K562 treated with DMSO at 1 percent for 48 hours (cell line): Measurements from ENCODE around the gene IL4R. TPM values are rescaled to one million over a fixed set of nuclear protein-coding genes. Genes with fewer than 3 reads are reported as not detected.

Experiments used
- total RNA-seq: library from RNA; unstranded; fragments of 300-600 nt; gene quantifications from 2 replicates; pipeline ENCODE4 v1.2.3, GENCODE V29; 2022; ENCODE audit warnings: low replicate concordance; ENCODE audit errors: extremely low read depth

IL4R gene
- not detected in 2 replicates for total RNA-seq

DNA sequence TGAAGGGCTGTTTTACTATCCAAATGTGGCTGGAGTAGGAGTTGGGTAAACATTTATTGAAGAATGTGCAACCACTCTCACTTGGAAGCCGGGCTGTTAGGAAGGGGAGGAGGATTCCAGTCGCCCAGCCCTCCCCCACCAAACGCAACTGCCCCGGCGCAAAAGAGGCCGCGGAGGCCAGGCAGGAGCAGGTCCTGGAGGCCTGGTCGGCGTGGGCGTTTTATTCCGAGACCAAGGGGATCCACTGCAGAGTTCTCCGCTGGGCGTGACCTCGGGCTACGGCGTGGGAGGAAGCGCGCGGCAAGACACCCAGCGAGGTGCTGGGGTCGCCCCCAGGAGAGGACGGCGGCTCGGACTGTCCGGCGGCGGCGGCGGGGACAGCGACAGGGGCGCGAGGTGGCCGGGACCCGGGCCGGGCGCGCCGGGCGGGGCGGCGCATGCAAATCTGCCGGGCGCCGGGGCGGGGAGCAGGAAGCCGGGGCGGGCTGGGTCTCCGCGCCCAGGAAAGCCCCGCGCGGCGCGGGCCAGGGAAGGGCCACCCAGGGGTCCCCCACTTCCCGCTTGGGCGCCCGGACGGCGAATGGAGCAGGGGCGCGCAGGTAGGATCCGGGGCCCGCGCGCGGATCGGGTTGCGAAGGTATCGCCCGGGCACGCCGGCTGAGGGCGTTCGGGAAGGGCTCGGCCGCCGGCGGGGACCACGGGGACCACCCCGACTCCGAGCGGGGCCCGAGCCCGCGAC lies at the start of gene IL4R:
IL4R (plus strand) TSS at position 553 of the 739 bp plus-strand sequence. CDS start 26,230 bp downstream, outside the sequence.

DNA sequence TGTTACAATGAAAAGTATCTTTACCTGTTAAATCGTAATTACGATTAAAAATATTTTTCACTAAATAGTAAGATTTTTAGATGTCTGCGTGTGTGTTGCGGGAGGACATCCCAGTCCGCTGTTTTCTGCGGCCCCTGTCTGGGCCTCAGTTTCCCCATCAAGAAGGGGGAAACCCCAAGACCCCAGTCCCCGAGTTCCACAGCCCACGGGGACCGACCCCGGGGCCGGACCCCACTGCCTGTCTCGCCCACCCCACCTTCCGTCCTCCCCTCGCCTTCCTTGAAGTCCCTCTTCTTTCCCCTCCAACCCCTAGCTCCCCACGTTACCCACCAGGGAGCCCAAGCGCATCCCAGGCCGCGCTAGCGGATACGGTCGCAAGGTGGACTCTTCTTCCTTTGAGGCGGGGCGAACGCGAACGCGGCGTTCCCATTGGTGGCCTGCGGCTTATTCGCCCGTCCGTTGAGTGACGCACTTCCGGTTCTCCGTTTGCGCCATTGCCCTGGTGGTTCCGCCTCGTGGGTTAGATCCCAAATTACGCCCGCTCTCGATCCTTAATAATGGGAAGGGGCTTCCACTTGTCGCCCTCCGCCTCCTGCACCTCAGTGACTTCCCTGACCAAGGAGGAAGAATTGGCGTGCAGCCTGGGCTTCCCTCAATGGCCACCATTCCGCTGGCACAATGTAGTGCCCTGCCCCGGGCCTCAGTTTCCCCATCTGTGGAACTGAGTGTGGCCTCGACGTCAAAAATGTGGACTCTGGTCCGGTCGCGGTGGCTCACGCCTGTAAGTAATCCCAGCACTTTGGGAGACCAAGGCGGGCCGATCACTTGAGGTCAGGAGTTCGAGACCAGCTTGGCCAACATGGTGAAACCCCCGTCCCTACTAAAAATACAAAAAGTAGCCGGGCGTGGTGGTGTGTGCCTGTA lies 45.1 kb upstream of the IL4R start, which contains the start of gene NSMCE1:
NSMCE1 (minus strand) TSS at position 397 of the 924 bp plus-strand sequence. CDS start 11,202 bp downstream, outside the sequence.

DNA sequence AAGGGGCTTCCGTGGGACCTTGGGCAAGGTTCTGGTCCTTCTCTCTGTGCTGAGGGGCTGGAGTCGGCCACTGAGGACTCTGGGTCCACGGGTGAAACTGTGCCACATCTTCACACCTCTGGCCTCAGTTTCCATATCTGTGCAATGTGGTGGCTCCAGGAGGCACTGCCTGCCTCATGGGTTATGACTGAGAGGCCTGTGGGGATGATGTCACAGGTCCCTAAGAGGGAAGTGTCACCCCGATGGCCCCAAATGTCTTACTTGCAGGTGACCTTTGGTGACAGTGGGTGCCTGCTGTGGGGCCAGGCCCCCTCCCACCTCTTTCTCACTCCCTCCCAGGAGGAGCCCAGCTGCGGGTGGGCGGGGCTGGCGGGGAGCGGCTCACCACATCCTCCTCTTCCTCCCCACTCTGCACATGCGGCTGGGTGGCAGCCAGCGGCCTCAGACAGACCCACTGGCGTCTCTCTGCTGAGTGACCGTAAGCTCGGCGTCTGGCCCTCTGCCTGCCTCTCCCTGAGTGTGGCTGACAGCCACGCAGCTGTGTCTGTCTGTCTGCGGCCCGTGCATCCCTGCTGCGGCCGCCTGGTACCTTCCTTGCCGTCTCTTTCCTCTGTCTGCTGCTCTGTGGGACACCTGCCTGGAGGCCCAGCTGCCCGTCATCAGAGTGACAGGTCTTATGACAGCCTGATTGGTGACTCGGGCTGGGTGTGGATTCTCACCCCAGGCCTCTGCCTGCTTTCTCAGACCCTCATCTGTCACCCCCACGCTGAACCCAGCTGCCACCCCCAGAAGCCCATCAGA lies 88.2 kb downstream of the IL4R start, which contains the start of gene IL21R:
IL21R (plus strand) TSS at position 407 of the 801 bp plus-strand sequence. CDS start 27,898 bp downstream, outside the sequence.

Other genes with a start within 250 kb of the IL4R start
- gene C16orf82, start 247.0 kb upstream of the IL4R start, total RNA-seq: not detected in 2 replicates
- not detected in 2 replicates for gene KDM8, start 110.4 kb upstream of the IL4R start, total RNA-seq
- not detected in 2 replicates for gene NSMCE1, start 45.2 kb upstream of the IL4R start, total RNA-seq
- not detected in 2 replicates for gene IL21R, start 88.2 kb downstream of the IL4R start, total RNA-seq
- not detected in 2 replicates for gene GTF3C1, start 235.9 kb downstream of the IL4R start, total RNA-seq
- not detected in 2 replicates for gene KATNIP, start 236.2 kb downstream of the IL4R start, total RNA-seq